Central memory CD8-positive, alpha-beta T cell (primary cell): ENCODE data around the gene NLRC3.

Experiments used
- ATAC-seq: fragments of 150-1000 bp; cut with Tn5 transposase; replicated peaks from 2 replicates; pipeline ENCODE4 v1.10.0; 2022; ENCODE audit warnings: mild to moderate bottlenecking, moderate FRiP score, moderate number of reproducible peaks; ENCODE audit not compliant: poor library complexity, severe bottlenecking; ENCODE audit errors: extremely low read depth
- DNase-seq, 2 donors: peaks; one replicate each; pipeline ENCODE4 v3.0.0; 2021; ENCODE audit warnings: low spot score in 2 of 2
- H3K27ac Mint-ChIP-seq: one replicate; pipeline ENCODE4 v1.8.0; 2022; ENCODE audit warnings: low read depth, mild to moderate bottlenecking, moderate library complexity, mixed read lengths
- H3K27me3 Mint-ChIP-seq: one replicate; pipeline ENCODE4 v1.8.0; 2022; ENCODE audit warnings: mixed read lengths
- H3K36me3 Mint-ChIP-seq: one replicate; pipeline ENCODE4 v1.8.0; 2022; ENCODE audit warnings: mild to moderate bottlenecking, moderate library complexity, mixed read lengths; ENCODE audit not compliant: insufficient read depth
- H3K4me1 Mint-ChIP-seq: one replicate; pipeline ENCODE4 v1.8.0; 2022; ENCODE audit warnings: mixed read lengths
- H3K4me3 Mint-ChIP-seq: one replicate; pipeline ENCODE4 v1.8.0; 2022; ENCODE audit warnings: mild to moderate bottlenecking, moderate library complexity, mixed read lengths
- H3K9me3 Mint-ChIP-seq: one replicate; pipeline ENCODE4 v1.8.0; 2022; ENCODE audit warnings: mixed read lengths

The NLRC3 gene

DNA sequence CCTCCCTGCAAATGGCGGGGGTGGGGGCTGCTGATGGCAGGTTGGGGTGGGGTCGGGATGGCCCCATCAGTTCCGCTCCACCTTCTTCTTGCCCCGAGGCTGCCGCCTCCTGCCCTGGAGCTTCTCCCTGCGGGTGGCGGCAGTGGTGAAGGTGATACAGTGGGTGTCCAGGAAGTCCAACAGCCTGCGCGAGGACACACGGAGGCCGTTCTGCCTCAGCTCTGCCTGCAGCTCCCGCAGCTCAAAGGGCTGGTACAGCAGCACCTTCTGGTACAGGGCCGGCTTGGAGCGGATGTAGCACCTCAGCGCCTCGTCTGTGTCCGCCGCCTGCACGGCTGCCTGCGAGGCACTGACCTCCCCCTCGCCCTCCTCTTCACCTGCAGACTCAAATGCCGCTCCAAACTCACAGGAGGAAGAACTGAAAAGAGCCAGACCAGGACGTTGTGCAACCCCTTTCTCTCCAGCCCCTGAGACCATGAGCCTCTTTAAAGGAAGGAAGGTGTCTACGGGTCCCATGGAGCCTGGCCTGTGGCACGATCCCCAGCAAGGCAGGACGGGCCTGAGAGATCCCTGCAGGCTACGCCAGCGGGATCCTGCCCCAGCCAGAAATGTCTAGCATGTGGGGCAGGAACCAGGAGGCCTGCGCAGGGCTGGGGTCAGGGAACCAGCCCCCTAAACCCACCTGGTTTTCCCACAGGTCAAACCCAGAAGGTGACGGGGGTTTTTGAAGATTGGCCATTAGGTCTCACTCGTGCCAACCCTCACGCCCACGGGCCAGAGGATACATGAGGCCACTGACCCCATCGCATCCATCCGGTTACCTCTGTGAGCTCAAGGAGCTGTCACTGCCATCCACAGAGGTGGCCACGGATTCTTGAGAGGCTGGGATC is 5.3 kb upstream of the NLRC3 start:
- ATAC-seq (no peak), DNase-seq (no peak)
- no peak overlapping the region for H3K27ac Mint-ChIP-seq
- no peak overlapping the region for H3K4me3 Mint-ChIP-seq
- no peaks in the 10 kb centered on the region for H3K27me3 Mint-ChIP-seq
- H3K4me1 Mint-ChIP-seq = peaks cover 25% of the 10 kb centered on the region
- no peaks in the 10 kb centered on the region for H3K9me3 Mint-ChIP-seq
- peaks cover 8% of the 10 kb centered on the region for H3K36me3 Mint-ChIP-seq

DNA sequence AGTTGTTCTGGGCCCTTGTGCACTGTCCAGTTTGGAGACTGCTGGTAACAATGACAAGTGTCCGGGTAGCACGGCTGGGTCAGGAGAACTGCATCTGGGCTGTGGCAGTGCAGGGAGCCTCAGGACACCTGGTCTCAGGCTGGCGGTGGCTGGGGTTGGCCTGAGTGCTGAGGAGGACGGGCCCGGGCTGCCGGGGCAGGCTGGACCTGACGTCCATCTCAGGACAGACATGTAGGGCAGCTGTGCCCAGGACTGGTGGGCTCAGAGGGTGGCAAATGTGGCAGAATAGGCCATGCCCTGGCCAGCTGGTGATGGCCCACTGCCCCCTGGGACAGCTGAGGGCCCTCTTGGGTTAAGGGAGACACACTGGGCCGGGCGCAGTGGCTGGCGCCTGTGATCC is 4.2 kb upstream of the NLRC3 start:
- Mint-ChIP-seq H3K27me3 (no peaks in the 10 kb centered on the region), H3K36me3 (peaks cover 14% of the 10 kb centered on the region), H3K4me1 (peaks cover 33% of the 10 kb centered on the region), H3K27ac (no peak overlapping the region), H3K4me3 (no peak overlapping the region), H3K9me3 (no peaks in the 10 kb centered on the region)
- no peak for DNase-seq
- no peak for ATAC-seq

DNA sequence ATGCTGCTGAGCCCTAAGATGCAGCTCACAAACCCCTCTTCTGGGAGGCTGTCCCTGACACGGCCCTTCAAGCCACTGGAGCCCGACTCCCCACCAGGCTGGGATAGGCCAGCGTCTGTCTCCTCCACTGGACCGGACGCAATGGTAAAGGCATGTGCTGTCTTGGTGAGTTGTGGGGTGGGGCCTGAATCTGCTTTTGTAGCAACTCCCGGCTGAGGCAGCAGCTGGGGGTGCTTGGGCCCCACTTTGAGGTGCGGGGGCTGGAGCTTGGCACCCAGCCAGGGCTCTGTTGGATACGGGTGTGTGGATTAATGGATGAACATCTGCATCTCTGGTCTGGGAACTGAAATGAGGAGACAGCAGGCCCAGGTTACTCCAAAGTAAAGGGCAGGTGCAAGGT is 3.5 kb upstream of the NLRC3 start:
- peak overlapping the region; percentile 25 for H3K4me3 Mint-ChIP-seq
- H3K27me3 Mint-ChIP-seq = no peaks in the 10 kb centered on the region
- peaks cover 40% of the 10 kb centered on the region for H3K4me1 Mint-ChIP-seq
- no peaks in the 10 kb centered on the region for H3K9me3 Mint-ChIP-seq
- ATAC-seq = no peak
- no peak for DNase-seq
- H3K36me3 Mint-ChIP-seq = peaks cover 17% of the 10 kb centered on the region
- no peak overlapping the region for H3K27ac Mint-ChIP-seq

DNA sequence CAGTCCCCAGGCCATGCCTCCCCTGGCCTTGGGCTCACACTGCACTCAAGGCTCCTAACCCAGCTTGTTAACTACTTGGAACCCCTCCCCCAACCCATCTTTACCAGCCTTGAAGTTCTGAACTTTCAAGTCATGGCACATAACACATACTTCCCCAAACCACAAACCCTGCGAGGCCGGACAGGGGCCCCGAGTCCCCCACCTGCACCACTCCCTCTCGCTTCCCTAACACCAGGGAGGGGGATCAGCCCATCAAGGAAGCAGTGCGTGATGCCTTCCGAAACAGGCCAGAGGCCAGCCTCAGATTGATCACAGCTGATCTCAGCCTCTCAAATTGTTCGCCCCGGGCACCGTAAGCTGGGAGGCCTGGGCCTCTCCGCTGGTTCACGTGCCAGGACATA is 3.0 kb upstream of the NLRC3 start:
- ATAC-seq (no peak), DNase-seq (no peak)
- peak overlapping the region; percentile 25 for H3K4me3 Mint-ChIP-seq
- peaks cover 18% of the 10 kb centered on the region for H3K36me3 Mint-ChIP-seq
- H3K27ac Mint-ChIP-seq = no peak overlapping the region
- H3K27me3 Mint-ChIP-seq = no peaks in the 10 kb centered on the region
- H3K9me3 Mint-ChIP-seq = no peaks in the 10 kb centered on the region
- H3K4me1 Mint-ChIP-seq = peaks cover 44% of the 10 kb centered on the region

DNA sequence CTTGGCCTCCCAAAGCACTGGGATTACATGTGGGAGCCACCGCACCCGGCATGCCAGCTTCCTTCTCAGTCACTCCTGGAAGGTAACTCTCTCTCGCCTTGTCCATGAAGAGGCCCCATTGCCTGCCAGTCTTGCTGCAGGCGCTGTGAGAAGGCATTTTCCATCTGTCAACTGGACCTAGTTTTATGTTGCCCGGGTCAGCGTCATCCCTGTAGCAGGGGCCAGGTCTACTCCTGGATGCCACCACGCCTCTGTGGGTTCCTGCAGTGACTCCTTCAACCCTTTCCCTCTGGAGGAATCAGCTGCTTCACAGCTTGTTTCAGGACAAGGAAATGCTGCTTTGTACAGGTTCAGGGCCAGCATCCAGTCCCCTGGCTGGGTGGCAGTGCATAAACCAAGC is 2.6 kb upstream of the NLRC3 start:
- Mint-ChIP-seq H3K27me3 (no peaks in the 10 kb centered on the region), H3K4me3 (peak overlapping the region; percentile 99), H3K27ac (peak overlapping the region; percentile 94), H3K9me3 (no peaks in the 10 kb centered on the region), H3K36me3 (peaks cover 18% of the 10 kb centered on the region), H3K4me1 (peaks cover 45% of the 10 kb centered on the region)
- DNase-seq (no peak), ATAC-seq (no peak)

DNA sequence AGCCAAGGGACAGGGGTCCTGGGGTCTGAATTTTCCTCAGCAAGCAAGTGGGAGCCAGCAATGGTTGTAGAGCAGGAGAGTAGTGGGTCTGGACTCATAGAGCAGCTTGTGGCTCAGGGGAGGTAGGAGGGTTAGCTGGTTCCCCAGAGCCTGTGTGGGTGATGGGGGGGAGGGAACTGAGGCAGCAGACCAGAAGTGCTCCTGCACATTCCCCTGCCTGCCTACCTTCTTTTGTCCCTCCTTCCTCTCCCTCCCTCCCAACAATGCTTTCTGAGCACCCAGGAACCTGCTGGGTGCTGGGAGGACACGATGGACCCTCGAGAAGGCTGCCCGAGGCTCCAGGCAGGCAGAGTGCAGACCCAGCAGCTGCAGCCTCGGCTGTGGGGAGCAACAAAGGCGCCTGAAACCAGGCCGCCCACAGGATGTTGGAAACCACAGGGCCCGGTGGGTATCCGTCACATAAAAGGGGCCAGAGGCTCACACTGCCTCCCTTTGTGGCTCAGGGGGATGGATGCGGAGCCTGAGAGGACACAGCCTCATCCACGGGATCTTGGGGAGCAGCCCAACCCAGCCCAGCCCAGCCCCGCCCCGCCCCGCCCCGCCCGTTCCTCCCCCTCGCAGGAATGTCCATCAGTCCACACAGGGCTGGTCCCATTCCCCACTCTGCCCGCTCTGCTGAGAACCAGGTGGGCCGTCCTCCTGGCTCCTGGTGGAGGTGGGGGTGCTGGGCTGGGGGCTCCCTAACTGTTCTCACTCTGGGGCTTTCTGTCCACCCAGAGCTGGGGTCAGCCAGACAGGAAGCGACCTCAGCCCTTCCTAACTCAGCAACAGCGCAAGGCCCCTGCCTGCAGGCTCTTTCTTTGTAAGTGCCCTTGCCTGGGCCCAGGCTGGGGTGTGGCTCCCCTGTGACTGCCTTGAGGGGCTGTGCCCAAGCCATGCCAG is 1.7 kb upstream of the NLRC3 start:
- Mint-ChIP-seq H3K4me1 (peaks cover 45% of the 10 kb centered on the region), H3K36me3 (peaks cover 18% of the 10 kb centered on the region), H3K27ac (peak overlapping the region; percentile 94), H3K27me3 (no peaks in the 10 kb centered on the region), H3K9me3 (no peaks in the 10 kb centered on the region), H3K4me3 (peak overlapping the region; percentile 99)
- DNase-seq = peak; percentile 41 to 56
- ATAC-seq = peak; percentile 64

DNA sequence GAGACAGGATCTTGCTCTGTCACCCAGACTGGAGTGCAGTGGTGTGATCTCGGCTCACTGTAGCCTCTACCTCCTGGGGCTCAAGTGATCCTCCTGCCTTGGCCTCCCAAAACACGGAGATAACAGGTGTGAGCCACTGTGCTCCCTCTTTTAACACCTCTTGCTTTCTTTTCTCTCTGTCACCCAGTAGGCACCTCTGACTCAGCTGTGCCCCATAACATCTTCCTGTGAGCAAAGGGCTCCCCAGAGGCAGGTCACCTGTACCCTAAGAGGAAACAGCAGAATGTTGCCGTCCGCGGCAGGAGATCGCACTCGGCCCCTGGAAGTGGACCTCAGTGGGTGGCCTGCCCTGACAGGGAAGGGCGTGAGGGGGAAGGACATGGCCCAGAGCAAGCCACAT is 918 bp upstream of the NLRC3 start:
- Mint-ChIP-seq H3K4me1 (peaks cover 49% of the 10 kb centered on the region), H3K9me3 (no peaks in the 10 kb centered on the region), H3K27me3 (no peaks in the 10 kb centered on the region), H3K4me3 (peak overlapping the region; percentile 99), H3K36me3 (peaks cover 22% of the 10 kb centered on the region), H3K27ac (peak overlapping the region; percentile 94)
- DNase-seq (peak in 1 of 2 donors; percentile 44), ATAC-seq (peak; percentile 57)

DNA sequence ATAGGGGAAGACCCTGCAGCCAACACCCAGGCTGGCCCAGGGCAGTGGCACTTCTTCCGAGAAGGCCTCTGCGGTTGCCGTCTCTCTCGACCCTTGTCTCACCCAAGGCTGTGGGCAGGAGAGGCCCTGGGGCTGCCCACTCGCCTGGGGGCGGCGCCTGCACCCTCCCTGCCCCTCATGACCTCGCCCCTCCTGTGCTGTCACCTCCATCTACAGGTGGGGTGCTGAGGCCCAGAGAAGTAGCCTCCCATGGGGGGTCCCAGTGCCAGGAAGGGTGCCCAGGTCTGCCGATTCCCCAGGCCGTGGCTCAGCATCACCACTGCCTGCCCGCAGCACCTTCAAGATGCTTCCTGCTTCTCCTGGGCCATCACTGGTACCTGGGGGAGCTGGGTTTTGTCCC is 992 bp downstream of the NLRC3 start:
- DNase-seq = no peak
- H3K27me3 Mint-ChIP-seq = no peaks in the 10 kb centered on the region
- peak overlapping the region; percentile 94 for H3K27ac Mint-ChIP-seq
- no peak for ATAC-seq
- peak overlapping the region; percentile 99 for H3K4me3 Mint-ChIP-seq
- H3K36me3 Mint-ChIP-seq = peaks cover 30% of the 10 kb centered on the region
- H3K4me1 Mint-ChIP-seq = peaks cover 60% of the 10 kb centered on the region
- H3K9me3 Mint-ChIP-seq = no peaks in the 10 kb centered on the region

DNA sequence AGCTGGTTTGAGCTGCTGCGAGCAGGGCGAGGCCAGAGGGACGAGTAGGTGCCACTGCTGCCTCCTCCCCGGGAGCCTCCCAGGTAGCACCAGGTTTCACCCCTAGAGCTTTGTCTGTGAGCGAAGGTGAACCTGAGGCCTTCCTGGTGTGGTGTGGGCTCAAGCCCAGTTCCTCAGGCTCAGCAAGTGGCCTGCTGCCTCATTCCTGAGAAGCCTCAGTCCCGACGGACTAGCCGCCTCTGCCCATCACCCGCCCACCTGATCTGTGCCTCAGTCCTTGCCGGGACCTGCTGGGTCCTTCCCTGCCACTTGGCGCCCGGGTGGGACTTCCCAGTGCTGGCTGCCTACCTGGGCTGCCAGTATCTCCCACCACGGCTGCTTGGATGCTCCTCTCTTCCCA is 1.7 kb downstream of the NLRC3 start:
- Mint-ChIP-seq H3K9me3 (peaks cover 3% of the 10 kb centered on the region), H3K4me1 (peaks cover 62% of the 10 kb centered on the region), H3K4me3 (peak overlapping the region; percentile 99), H3K27ac (peak overlapping the region; percentile 94), H3K27me3 (no peaks in the 10 kb centered on the region), H3K36me3 (peaks cover 35% of the 10 kb centered on the region)
- ATAC-seq (no peak), DNase-seq (no peak)

DNA sequence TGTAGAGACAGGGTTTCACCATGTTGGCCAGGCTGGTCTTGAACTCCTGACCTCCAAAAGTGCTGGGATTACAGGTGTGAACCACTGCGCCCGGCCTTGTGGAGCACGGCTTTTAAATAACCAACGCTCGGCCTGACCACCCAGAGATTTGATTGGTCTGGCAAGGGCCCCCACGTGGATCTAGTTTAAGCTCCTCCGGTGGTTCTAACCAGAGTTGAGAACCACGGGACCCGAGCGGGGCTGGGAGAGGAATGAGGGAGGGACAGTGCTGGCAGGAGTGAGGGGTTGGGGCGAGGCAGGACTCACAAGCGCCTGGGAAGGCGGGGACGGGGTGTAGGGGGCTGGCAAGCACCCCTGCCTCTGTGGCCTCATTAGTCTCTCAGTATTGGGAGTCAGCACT is 3.0 kb downstream of the NLRC3 start:
- H3K4me1 Mint-ChIP-seq = peaks cover 53% of the 10 kb centered on the region
- peaks cover 39% of the 10 kb centered on the region for H3K36me3 Mint-ChIP-seq
- peaks cover 7% of the 10 kb centered on the region for H3K9me3 Mint-ChIP-seq
- no peak for ATAC-seq
- H3K27me3 Mint-ChIP-seq = no peaks in the 10 kb centered on the region
- no peak for DNase-seq
- H3K4me3 Mint-ChIP-seq = peak overlapping the region; percentile 99
- H3K27ac Mint-ChIP-seq = peak overlapping the region; percentile 25

DNA sequence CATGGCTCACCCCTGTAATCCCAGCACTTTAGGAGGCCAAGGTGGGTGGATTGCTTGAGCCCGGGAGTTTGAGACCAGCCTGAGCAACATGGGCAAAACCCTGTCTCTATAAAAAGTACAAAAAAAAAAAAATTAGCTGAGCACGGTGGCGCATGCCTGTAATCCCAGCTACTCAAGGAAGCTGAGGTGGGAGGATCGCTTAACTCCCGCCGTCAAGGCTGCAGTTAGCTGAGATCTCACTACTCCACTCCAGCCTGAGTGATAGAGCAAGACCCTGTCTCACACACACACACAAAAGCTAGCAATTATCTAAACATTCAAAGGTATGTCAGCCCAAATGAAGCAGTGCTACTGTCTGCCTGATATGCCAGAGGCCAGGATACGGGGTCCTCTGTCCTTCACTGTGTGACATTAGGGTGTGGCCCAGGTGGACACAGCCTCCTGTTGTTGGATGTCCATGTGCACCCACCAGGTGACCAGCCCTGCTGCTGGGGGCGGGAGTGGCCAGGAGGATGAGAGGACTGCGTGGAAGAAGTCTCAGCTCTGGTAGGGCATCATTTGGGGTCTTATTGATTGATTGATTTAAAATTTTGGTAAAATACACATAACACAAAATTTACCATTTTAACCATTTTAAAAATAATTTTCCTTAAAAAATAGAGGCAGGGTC is 3.9 kb downstream of the NLRC3 start:
- Mint-ChIP-seq H3K27ac (no peak overlapping the region), H3K9me3 (peaks cover 7% of the 10 kb centered on the region), H3K4me1 (peaks cover 47% of the 10 kb centered on the region), H3K4me3 (no peak overlapping the region), H3K27me3 (no peaks in the 10 kb centered on the region), H3K36me3 (peaks cover 42% of the 10 kb centered on the region)
- no peak for DNase-seq
- no peak for ATAC-seq

DNA sequence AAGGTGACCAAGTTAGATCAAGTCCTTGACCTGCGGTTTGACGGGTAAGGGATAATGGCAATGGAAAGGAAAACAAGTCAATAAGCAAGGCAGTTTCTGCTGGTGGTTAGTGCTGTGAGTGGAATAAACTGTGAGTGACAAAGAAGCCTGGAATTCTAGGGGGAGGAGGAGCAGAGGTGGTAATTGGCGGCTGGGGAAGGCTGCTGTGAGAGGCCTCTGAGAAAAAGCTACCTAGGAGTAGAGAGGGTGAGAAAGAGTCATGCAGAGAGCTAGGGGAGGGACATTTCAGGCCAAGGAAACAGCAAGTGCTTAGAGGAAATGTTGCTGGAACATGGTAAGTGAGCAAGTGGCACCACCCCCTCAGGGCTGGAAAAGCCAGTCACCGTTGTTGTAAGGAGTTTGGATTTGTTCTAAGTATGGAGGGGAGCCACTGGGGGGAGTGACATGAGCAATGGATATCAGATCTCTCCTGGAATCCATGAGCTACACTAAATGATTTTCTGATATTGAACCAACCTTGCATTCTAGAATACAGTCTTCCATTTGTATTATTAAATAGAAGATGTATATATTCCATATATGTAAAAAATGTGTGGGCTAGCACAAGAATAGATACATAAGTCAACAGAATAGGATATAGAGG is 6.7 kb downstream of the NLRC3 start:
- no peak for ATAC-seq
- Mint-ChIP-seq H3K27me3 (no peaks in the 10 kb centered on the region), H3K27ac (peak overlapping the region; percentile 57), H3K9me3 (peaks cover 7% of the 10 kb centered on the region), H3K4me1 (peaks cover 26% of the 10 kb centered on the region), H3K36me3 (peaks cover 50% of the 10 kb centered on the region), H3K4me3 (no peak overlapping the region)
- no peak for DNase-seq
